Stomach smooth muscle (tissue), 2 donors: Measurements from ENCODE around the gene DNAI7.
A peak's percentile ranks its signal among the peaks of the same experiment; 100 is the strongest.

Source experiments
- H3K27ac ChIP-seq: one replicate; pipeline ENCODE4 v1.7.0; 2013; ENCODE audit warnings: mild to moderate bottlenecking, low read length, inconsistent platforms
- H3K27me3 ChIP-seq, 2 donors: one replicate each; pipeline ENCODE4 v1.7.0; 2013; ENCODE audit warnings: low read length in 2 of 2; ENCODE audit not compliant: insufficient read depth in 2 of 2, control insufficient read depth in 1 of 2
- H3K36me3 ChIP-seq, 2 donors: one replicate each; pipeline ENCODE4 v1.7.0; 2013; ENCODE audit warnings: low read length in 2 of 2; ENCODE audit not compliant: control insufficient read depth in 2 of 2, insufficient read depth in 2 of 2
- H3K4me1 ChIP-seq: one replicate; pipeline ENCODE4 v1.7.0; 2013; ENCODE audit warnings: low read length; ENCODE audit not compliant: control insufficient read depth, insufficient read depth
- H3K4me3 ChIP-seq, 2 donors: one replicate each; pipeline ENCODE4 v1.7.0; 2013; ENCODE audit warnings: low read length in 2 of 2
- H3K9ac ChIP-seq, 2 donors: one replicate each; pipeline ENCODE4 v1.7.0; 2013; ENCODE audit warnings: low read length in 2 of 2, mild to moderate bottlenecking in 1 of 2
- H3K9me3 ChIP-seq, 2 donors: one replicate each; pipeline ENCODE4 v1.7.0; 2013; ENCODE audit warnings: low read length in 2 of 2; ENCODE audit not compliant: control insufficient read depth in 2 of 2
- donor health status: healthy.
- donor health status: Pancreatic carcinoma.

The DNAI7 gene

GRCh38 chr12:25182765-25183164 lies 12.2 kb downstream of the DNAI7 start:
- no peaks in the 10 kb centered on the region for H3K4me1 ChIP-seq
- H3K27ac ChIP-seq, result no peak overlapping the region
- H3K36me3 ChIP-seq, result no peaks in the 10 kb centered on the region
- H3K9me3 ChIP-seq, result no peaks in the 10 kb centered on the region
- H3K9ac ChIP-seq, result no peak overlapping the region
- H3K27me3 ChIP-seq, result no peaks in the 10 kb centered on the region
- H3K4me3 ChIP-seq, result no peak overlapping the region

GRCh38 chr12:25162866-25163265 lies 32.1 kb downstream of the DNAI7 start:
- Histone ChIP-seq H3K4me3 (no peak overlapping the region), H3K27ac (no peak overlapping the region), H3K9ac (no peak overlapping the region), H3K4me1 (no peaks in the 10 kb centered on the region), H3K27me3 (no peaks in the 10 kb centered on the region), H3K9me3 (no peaks in the 10 kb centered on the region), H3K36me3 (no peaks in the 10 kb centered on the region)

GRCh38 chr12:25156061-25156460 lies 38.9 kb downstream of the DNAI7 start:
- Histone ChIP-seq H3K9me3 (no peaks in the 10 kb centered on the region), H3K27ac (no peak overlapping the region), H3K36me3 (no peaks in the 10 kb centered on the region), H3K27me3 (no peaks in the 10 kb centered on the region), H3K4me1 (peaks cover 6% of the 10 kb centered on the region), H3K9ac (no peak overlapping the region), H3K4me3 (no peak overlapping the region)

- Histone ChIP-seq H3K27me3 (no peaks in the 10 kb centered on the region), H3K36me3 (no peaks in the 10 kb centered on the region), H3K9ac (peak overlapping the region in 1 of 2 donors; percentile 31), H3K27ac (no peak overlapping the region), H3K9me3 (no peaks in the 10 kb centered on the region), H3K4me3 (no peak overlapping the region), H3K4me1 (peaks cover 6% of the 10 kb centered on the region)
These were observed 39.9 kb downstream of the DNAI7 start for GRCh38 chr12:25155022-25155576.

GRCh38 chr12:25152055-25152454 lies 42.9 kb downstream of the DNAI7 start:
- H3K36me3 ChIP-seq, result no peaks in the 10 kb centered on the region
- H3K4me1 ChIP-seq, result peaks cover 6% of the 10 kb centered on the region
- no peak overlapping the region for H3K4me3 ChIP-seq
- no peaks in the 10 kb centered on the region for H3K27me3 ChIP-seq
- H3K9me3 ChIP-seq, result no peaks in the 10 kb centered on the region
- no peak overlapping the region for H3K27ac ChIP-seq
- H3K9ac ChIP-seq, result no peak overlapping the region

- H3K4me1 ChIP-seq, result peaks cover 6% of the 10 kb centered on the region
- H3K27ac ChIP-seq, result no peak overlapping the region
- H3K9ac ChIP-seq, result no peak overlapping the region
- H3K27me3 ChIP-seq, result no peaks in the 10 kb centered on the region
- no peaks in the 10 kb centered on the region for H3K9me3 ChIP-seq
- H3K36me3 ChIP-seq, result no peaks in the 10 kb centered on the region
- H3K4me3 ChIP-seq, result no peak overlapping the region
These were observed 43.5 kb downstream of the DNAI7 start for GRCh38 chr12:25151476-25151875.

- H3K4me1 ChIP-seq, result peaks cover 5% of the 10 kb centered on the region
- H3K9ac ChIP-seq, result no peak overlapping the region
- no peaks in the 10 kb centered on the region for H3K27me3 ChIP-seq
- H3K9me3 ChIP-seq, result no peaks in the 10 kb centered on the region
- no peaks in the 10 kb centered on the region for H3K36me3 ChIP-seq
- no peak overlapping the region for H3K4me3 ChIP-seq
- no peak overlapping the region for H3K27ac ChIP-seq
These were observed 48.3 kb downstream of the DNAI7 start for GRCh38 chr12:25146686-25147085.

GRCh38 chr12:25135531-25136154 lies 59.3 kb downstream of the DNAI7 start:
- Histone ChIP-seq H3K4me3 (no peak overlapping the region), H3K9me3 (no peaks in the 10 kb centered on the region), H3K4me1 (no peaks in the 10 kb centered on the region), H3K27ac (no peak overlapping the region), H3K36me3 (no peaks in the 10 kb centered on the region), H3K27me3 (no peaks in the 10 kb centered on the region), H3K9ac (no peak overlapping the region)

- Histone ChIP-seq H3K36me3 (no peaks in the 10 kb centered on the region), H3K4me1 (no peaks in the 10 kb centered on the region)
These were observed 63.7 kb downstream of the DNAI7 start for GRCh38 chr12:25131270-25131669.

GRCh38 chr12:25130741-25131188 lies 64.2 kb downstream of the DNAI7 start:
- Histone ChIP-seq H3K36me3 (no peaks in the 10 kb centered on the region), H3K9me3 (no peaks in the 10 kb centered on the region), H3K27ac (no peak overlapping the region), H3K4me1 (no peaks in the 10 kb centered on the region), H3K4me3 (no peak overlapping the region), H3K27me3 (no peaks in the 10 kb centered on the region), H3K9ac (no peak overlapping the region)

More at GRCh38 chr12:25131270-25131669, 63.7 kb downstream of the DNAI7 start:
- H3K4me3 ChIP-seq, result no peak overlapping the region
- H3K9ac ChIP-seq, result no peak overlapping the region
- no peaks in the 10 kb centered on the region for H3K9me3 ChIP-seq
- no peaks in the 10 kb centered on the region for H3K27me3 ChIP-seq
- no peak overlapping the region for H3K27ac ChIP-seq

GRCh38 chr12:25126746-25127145 lies 68.2 kb downstream of the DNAI7 start:
- Histone ChIP-seq H3K9ac (no peak overlapping the region), H3K36me3 (no peaks in the 10 kb centered on the region), H3K27me3 (no peaks in the 10 kb centered on the region), H3K4me1 (no peaks in the 10 kb centered on the region), H3K9me3 (no peaks in the 10 kb centered on the region), H3K27ac (no peak overlapping the region), H3K4me3 (no peak overlapping the region)
